Fibroblast of gingiva (primary cell): ENCODE results near the gene TSGA10IP.

Experiments
- DNase-seq: peaks from one replicate; pipeline ENCODE4 v3.0.0-alpha.2; 2011; ENCODE audit warnings: low read depth

The TSGA10IP gene

GRCh38 chr11:65977621-65978390 lies 32.5 kb downstream of the TSGA10IP start:
- DNase-seq, result no peak

- DNase-seq, result no peak
Observed at GRCh38 chr11:65978391-65979238, 33.3 kb downstream of the TSGA10IP start.

GRCh38 chr11:65979261-65979759 lies 34.0 kb downstream of the TSGA10IP start:
- DNase-seq, result no peak

- DNase-seq, result no peak
Observed at GRCh38 chr11:65981101-65981740, 35.9 kb downstream of the TSGA10IP start.

GRCh38 chr11:65981972-65982823 lies 36.9 kb downstream of the TSGA10IP start:
- DNase-seq, result no peak

- DNase-seq, result no peak
Observed at GRCh38 chr11:65982824-65983588, 37.7 kb downstream of the TSGA10IP start.

GRCh38 chr11:65983589-65983987 lies 38.3 kb downstream of the TSGA10IP start:
- no peak for DNase-seq

GRCh38 chr11:65987336-65987735 lies 42.1 kb downstream of the TSGA10IP start:
- DNase-seq, result no peak

- DNase-seq, result peak; percentile 91
Observed at GRCh38 chr11:65988791-65989592, 43.7 kb downstream of the TSGA10IP start.

GRCh38 chr11:65992056-65992455 lies 46.8 kb downstream of the TSGA10IP start:
- DNase-seq, result no peak

- DNase-seq, result no peak
Observed at GRCh38 chr11:65997286-65997685, 52.0 kb downstream of the TSGA10IP start.

- peak; percentile 98 for DNase-seq
Observed at GRCh38 chr11:66001942-66002647, 56.8 kb downstream of the TSGA10IP start, which contains the start of the genes BANF1 and EIF1AD. Gene BANF1 (plus strand): TSS chr11:66002503. CDS start chr11:66003251, 748 bp downstream. Gene EIF1AD (minus strand): TSS chr11:66002157. CDS start chr11:66000389, 1,768 bp downstream.

GRCh38 chr11:66002648-66003225 lies 57.5 kb downstream of the TSGA10IP start:
- peak; percentile 65 for DNase-seq

- DNase-seq, result no peak
Observed at GRCh38 chr11:66003291-66003690, 58.0 kb downstream of the TSGA10IP start.

GRCh38 chr11:66004186-66004585 lies 58.9 kb downstream of the TSGA10IP start:
- no peak for DNase-seq

GRCh38 chr11:66006134-66006890 lies 61.0 kb downstream of the TSGA10IP start:
- no peak for DNase-seq

GRCh38 chr11:66006891-66007176 lies 61.6 kb downstream of the TSGA10IP start:
- no peak for DNase-seq

- no peak for DNase-seq
Observed at GRCh38 chr11:66007201-66007634, 61.9 kb downstream of the TSGA10IP start.
